Ovary (tissue), 10 donors: ENCODE measurements around the gene KLK6. TPM values are rescaled to one million over a fixed set of nuclear protein-coding genes. Genes with fewer than 3 reads are reported as not detected.

Experiments used
- DNase-seq, 5 donors: peaks; one replicate each; pipeline ENCODE4 v3.0.0-alpha.2; 2019 to 2020
- H3K27ac ChIP-seq, 2 donors: fragments of 200-600 bp; one replicate each; pipeline versions ENCODE4 v1.5.1 to v1.8.0; 2019 to 2022
- H3K27me3 ChIP-seq: fragments of 200-600 bp; one replicate; pipeline ENCODE4 v1.8.0; 2022
- H3K36me3 ChIP-seq: fragments of 200-600 bp; sonication (generic); one replicate; pipeline ENCODE4 v1.5.1; 2019
- H3K4me1 ChIP-seq: one replicate; pipeline ENCODE4 v1.8.1; 2013; ENCODE audit warnings: mild to moderate bottlenecking, moderate library complexity; ENCODE audit not compliant: insufficient read depth
- H3K4me3 ChIP-seq: fragments of 200-600 bp; sonication (generic); one replicate; pipeline ENCODE4 v1.5.1; 2017
- H3K9me3 ChIP-seq, 2 donors: fragments of 200-600 bp in 1 of 2; sonication (generic) in 1 of 2; one replicate each; pipeline versions ENCODE4 v1.5.1 to v1.8.1; 2013 to 2019; ENCODE audit warnings: mild to moderate bottlenecking in 1 of 2, moderate library complexity in 1 of 2
- CTCF ChIP-seq, 3 donors: fragments of 450-650 bp in 2 of 3; fragments of 200-600 bp in 1 of 3; IDR thresholded peaks; one replicate each; pipeline versions ENCODE4 v1.5.1 to v1.8.0; 2016 to 2022; ENCODE audit warnings: antibody characterized with exemption in 3 of 3, mild to moderate bottlenecking in 1 of 3
- EP300 ChIP-seq: sonication (generic); formaldehyde crosslinking; IDR thresholded peaks from one replicate; pipeline ENCODE4 v1.6.1; 2017; ENCODE audit warnings: antibody characterized with exemption
- POLR2A ChIP-seq: fragments of 450-650 bp; IDR thresholded peaks from one replicate; pipeline ENCODE4 v1.6.1; 2017; ENCODE audit warnings: antibody characterized with exemption, mild to moderate bottlenecking, moderate library complexity
- WGBS, 3 donors: extraction: QIAGEN DNeasy Blood & Tissue Kit in 1 of 3; methylation state at CpG; one replicate each; pipeline versions ENCODE4 v1.1.5 to v1.1.7; 2013 to 2017; 5-methylcytosine and 5-hydroxymethylcytosine counted together
- intact Hi-C, 4 donors: fragments of 100-400 bp; cut with DNase I; formaldehyde crosslinking; loops; one replicate each; pipeline versions ENCODE4 v1.11.0 to v1.15.1; 2022 to 2023
- long read RNA-seq, 3 donors: library from polyadenylated mRNA in 2 of 3; unstranded in 2 of 3; transcript quantifications; one replicate each; pipeline ENCODE4 v2.0.0 and lab custom pipeline, GENCODE V29; 2021 to 2026
- polyA plus RNA-seq, 2 donors: library from polyadenylated mRNA; stranded (reverse); fragments of 200-250 nt in 1 of 2; fragments of 350-450 nt in 1 of 2; fragmentation: Illumina TruSeq in 1 of 2; extraction: RNeasy Lipid Tissue Mini Kit (QIAGEN cat#74804) in 1 of 2; gene quantifications; one replicate each; pipeline ENCODE4 v1.2.3, GENCODE V29; 2013 to 2014
- total RNA-seq, 7 donors: library from RNA; depleted of rRNA in 2 of 7; stranded (reverse); fragments of >200 nt in 2 of 7; fragmentation: NEBNext Ultra II Directional in 3 of 7; extraction: Animal tissue kit (Norgen Biotek cat#: 25700) in 3 of 7; gene quantifications; one replicate each; pipeline versions ENCODE4 v1.1.0 to v1.2.4, GENCODE V29; 2016 to 2023
- donor health status: DM: no; HTN: no; CAD: no; lungs with moderate emphysema.
- donor health status: DM: no; HTN: no; CAD: no.
- donor health status: Bipolar disorder and iron deficiency.
- donor health status: DM: yes; HTN: yes; CAD: no.
- donor health status: DM: no; HTN: no; CAD: no.
- donor health status: DM: yes; HTN: yes; CAD: no.

The KLK6 gene
- 10 to 100 TPM in 1 of 7 donors, 1 to 10 TPM in 2, under 1 TPM in 2, not detected in 2; 0.24 to 21.7 (median 3.3) TPM for total RNA-seq
- under 1 TPM in 1 of 2 donors, not detected in 1; 0.07 TPM for polyA plus RNA-seq
- long read RNA-seq, donor 1: 0 reads
- long read RNA-seq, donor 2, partial matches to known transcripts: 0 of 3 reads
- long read RNA-seq, donor 2, other reads (novel, unspliced or antisense): 0 of 3 reads
- long read RNA-seq, donor 3, transcript KLK6-202 (6 exons, 1,708 nt): major isoform, 13 of 19 reads
- long read RNA-seq, donor 3, partial matches to known transcripts: 1 of 19 reads
- long read RNA-seq, donor 3, other reads (novel, unspliced or antisense): 3 of 19 reads

- no peak for TF ChIP-seq POLR2A
- no peak for TF ChIP-seq CTCF (IDR thresholded peaks at IDR 0.05)
- no peak for TF ChIP-seq EP300
- DNase-seq: no peak
- intact Hi-C loops: no loop called here
- Histone ChIP-seq H3K9me3 (no peaks in the 10 kb centered on the region), H3K27me3 (no peaks in the 10 kb centered on the region), H3K4me1 (no peaks in the 10 kb centered on the region), H3K36me3 (no peaks in the 10 kb centered on the region), H3K27ac (no peak within 1 kb of the TSS), H3K4me3 (no peak within 1 kb of the TSS)
- 74% methylated on average over 19 of the region's 19 CpGs for WGBS, 3 donors
Observed at GRCh38 chr19:50969413-50969760, at the start of gene KLK6. TSS of gene KLK6 (minus strand) at chr19:50969591. CDS start at chr19:50968104, 1,487 bp downstream.

GRCh38 chr19:51018745-51019543 lies 49.6 kb upstream of the KLK6 start:
- 1% methylated on average over 60 to 68 of the region's 68 CpGs for WGBS, 3 donors
- H3K9me3 ChIP-seq: no peaks in the 10 kb centered on the region
- intact Hi-C loops: loop anchor here in 2 of 4 donors (5.0 kb wide), 2 partner anchors 87 to 158 kb away; no protein-coding TSS in a partner anchor
- TF ChIP-seq EP300 (no peak), POLR2A (peak; percentile 70), CTCF (IDR thresholded peaks at IDR 0.05) (peak in 1 of 3 donors; percentile 11)
- H3K4me1 ChIP-seq: peaks cover 3% of the 10 kb centered on the region
- H3K36me3 ChIP-seq: no peaks in the 10 kb centered on the region
- peak overlapping the region; percentile 77 to 94 for H3K27ac ChIP-seq
- no peaks in the 10 kb centered on the region for H3K27me3 ChIP-seq
- peak overlapping the region; percentile 45 for H3K4me3 ChIP-seq
- peak; percentile 79 to 91 (median 87) for DNase-seq

GRCh38 chr19:51016798-51017683 lies 47.6 kb upstream of the KLK6 start:
- no peaks in the 10 kb centered on the region for H3K27me3 ChIP-seq
- TF ChIP-seq CTCF (IDR thresholded peaks at IDR 0.05) (peak; percentile 59 to 86 (median 83)), EP300 (no peak), POLR2A (peak; percentile 56)
- H3K9me3 ChIP-seq: no peaks in the 10 kb centered on the region
- peak overlapping the region; percentile 45 for H3K4me3 ChIP-seq
- 1 to 2% (median 1%) methylated on average over 61 to 68 of the region's 68 CpGs for WGBS, 3 donors
- H3K27ac ChIP-seq: peak overlapping the region; percentile 59 to 94
- no peaks in the 10 kb centered on the region for H3K36me3 ChIP-seq
- peaks cover 3% of the 10 kb centered on the region for H3K4me1 ChIP-seq
- intact Hi-C loops: loop anchor here in 2 of 4 donors (5.0 kb wide), 2 partner anchors 85 to 160 kb away; no protein-coding TSS in a partner anchor
- DNase-seq: peak; percentile 72 to 93 (median 84)
